ENCODE measurements around the gene ACOT11. TPM values are rescaled to one million over a fixed set of nuclear protein-coding genes. Genes with fewer than 3 reads are reported as not detected.

ACOT11 gene
- total and polyA plus RNA-seq, 10 of the 15 experiments (the other 5 are each of a cell fraction or from before 2014, with no cell fraction given) = 0.04 to 0.85 (median 0.39) TPM; not detected in 1

- TF ChIP-seq, protein P1, sequence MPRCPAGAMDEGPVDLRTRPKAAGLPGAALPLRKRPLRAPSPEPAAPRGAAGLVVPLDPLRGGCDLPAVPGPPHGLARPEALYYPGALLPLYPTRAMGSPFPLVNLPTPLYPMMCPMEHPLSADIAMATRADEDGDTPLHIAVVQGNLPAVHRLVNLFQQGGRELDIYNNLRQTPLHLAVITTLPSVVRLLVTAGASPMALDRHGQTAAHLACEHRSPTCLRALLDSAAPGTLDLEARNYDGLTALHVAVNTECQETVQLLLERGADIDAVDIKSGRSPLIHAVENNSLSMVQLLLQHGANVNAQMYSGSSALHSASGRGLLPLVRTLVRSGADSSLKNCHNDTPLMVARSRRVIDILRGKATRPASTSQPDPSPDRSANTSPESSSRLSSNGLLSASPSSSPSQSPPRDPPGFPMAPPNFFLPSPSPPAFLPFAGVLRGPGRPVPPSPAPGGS (IDR thresholded peaks at IDR 0.05; ENCODE audit: borderline replicate concordance, insufficient read depth, low read depth, low read length, poor library complexity, severe bottlenecking) = no peak
- TF ChIP-seq PML (IDR thresholded peaks at IDR 0.05; ENCODE audit: low read length) (no peak), HDAC6 (IDR thresholded peaks at IDR 0.05; ENCODE audit: unreplicated experiment) (no peak), ZNF384 (IDR thresholded peaks at IDR 0.05; ENCODE audit: borderline replicate concordance, low read depth, low read length) (no peak), GATAD2B (conservative IDR thresholded peaks at IDR 0.05; ENCODE audit: low read depth) (no peak), JUNB (IDR thresholded peaks at IDR 0.05) (no peak), HDGF (IDR thresholded peaks at IDR 0.05) (no peak), SREBF2 (IDR thresholded peaks at IDR 0.05; ENCODE audit: low read length) (no peak), HCFC1 (IDR thresholded peaks at IDR 0.05; ENCODE audit: low read length) (no peak), NR2C2 (IDR thresholded peaks at IDR 0.05; ENCODE audit: borderline replicate concordance, control insufficient read depth, insufficient read length, low read depth) (no peak), TARDBP (IDR thresholded peaks at IDR 0.05; ENCODE audit: borderline replicate concordance) (no peak), CTCF (IDR thresholded peaks at IDR 0.05 in 2 of 3, conservative IDR thresholded peaks at IDR 0.05 in 1 of 3; ENCODE audit: control insufficient read depth in 2 of 3, extremely low read depth in 1 of 3, insufficient read depth in 1 of 3, low read depth in 3 of 3, low read length in 3 of 3) (no peak), FOS (IDR thresholded peaks at IDR 0.05; ENCODE audit: borderline replicate concordance, extremely low read depth, insufficient read length) (no peak), BCL11A (IDR thresholded peaks at IDR 0.05; ENCODE audit: low read depth, low read length) (no peak), FOXM1 (IDR thresholded peaks at IDR 0.05; ENCODE audit: low read depth, low read length) (no peak)
- TF ChIP-seq, protein P2, sequence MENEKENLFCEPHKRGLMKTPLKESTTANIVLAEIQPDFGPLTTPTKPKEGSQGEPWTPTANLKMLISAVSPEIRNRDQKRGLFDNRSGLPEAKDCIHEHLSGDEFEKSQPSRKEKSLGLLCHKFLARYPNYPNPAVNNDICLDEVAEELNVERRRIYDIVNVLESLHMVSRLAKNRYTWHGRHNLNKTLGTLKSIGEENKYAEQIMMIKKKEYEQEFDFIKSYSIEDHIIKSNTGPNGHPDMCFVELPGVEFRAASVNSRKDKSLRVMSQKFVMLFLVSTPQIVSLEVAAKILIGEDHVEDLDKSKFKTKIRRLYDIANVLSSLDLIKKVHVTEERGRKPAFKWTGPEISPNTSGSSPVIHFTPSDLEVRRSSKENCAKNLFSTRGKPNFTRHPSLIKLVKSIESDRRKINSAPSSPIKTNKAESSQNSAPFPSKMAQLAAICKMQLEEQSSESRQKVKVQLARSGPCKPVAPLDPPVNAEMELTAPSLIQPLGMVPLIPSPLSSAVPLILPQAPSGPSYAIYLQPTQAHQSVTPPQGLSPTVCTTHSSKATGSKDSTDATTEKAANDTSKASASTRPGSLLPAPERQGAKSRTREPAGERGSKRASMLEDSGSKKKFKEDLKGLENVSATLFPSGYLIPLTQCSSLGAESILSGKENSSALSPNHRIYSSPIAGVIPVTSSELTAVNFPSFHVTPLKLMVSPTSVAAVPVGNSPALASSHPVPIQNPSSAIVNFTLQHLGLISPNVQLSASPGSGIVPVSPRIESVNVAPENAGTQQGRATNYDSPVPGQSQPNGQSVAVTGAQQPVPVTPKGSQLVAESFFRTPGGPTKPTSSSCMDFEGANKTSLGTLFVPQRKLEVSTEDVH (IDR thresholded peaks at IDR 0.05; ENCODE audit: low read depth, partially characterized antibody) = no peak
- Histone ChIP-seq H3K79me2 (ENCODE audit: control insufficient read depth, insufficient read depth, low read length) (no peaks in the 10 kb centered on the region), H3K4me2 (ENCODE audit: control insufficient read depth, insufficient read depth) (no peak overlapping the region), H3K36me3 (ENCODE audit: control insufficient read depth in 2 of 2, insufficient read depth in 2 of 2, low read length in 1 of 2) (no peaks in the 10 kb centered on the region), H3K4me1 (ENCODE audit: control insufficient read depth, insufficient read depth, low read length) (no peaks in the 10 kb centered on the region), H3K27me3 (replicated peaks in 1 of 2; ENCODE audit: control insufficient read depth in 2 of 2, insufficient read depth in 2 of 2, low read length in 1 of 2) (no peaks in the 10 kb centered on the region), H3K9me3 (replicated peaks; ENCODE audit: control insufficient read depth, insufficient read depth, low read length) (no peaks in the 10 kb centered on the region), H3K9ac (ENCODE audit: control insufficient read depth, insufficient read depth, low read length) (no peak overlapping the region), H4K20me1 (ENCODE audit: control insufficient read depth, insufficient read depth) (no peaks in the 10 kb centered on the region), H2AFZ (ENCODE audit: control insufficient read depth, low read depth, low read length) (no peak overlapping the region), H3K27ac (ENCODE audit: control insufficient read depth, insufficient read depth) (no peak overlapping the region), H3K4me3 (no peak overlapping the region)
- in situ Hi-C loops (cut with MboI) (no loop called here), intact Hi-C loops (cut with micrococcal nuclease; ENCODE audit: unreplicated experiment) (no loop called here)
- 44% methylated on average over 3 of the region's 3 CpGs for WGBS (ENCODE audit: insufficient coverage, insufficient replicate concordance, low lambda C conversion rate, missing lambda C conversion rate)
- no peak for FAIRE-seq
- RAD21 ChIA-PET (ENCODE audit: unreplicated experiment) = no interaction called here
- BruUV-seq (replicated peaks) = no TSS peak
- POLR2A ChIA-PET = no interaction called here
- CTCF ChIA-PET = no interaction called here
- DNase-seq (ENCODE audit: low read depth, low spot score) = no peak
- ATAC-seq = no peak
- SMC1A ChIA-PET (ENCODE audit: uncharacterized antibody, unreplicated experiment) = no interaction called here
Observed at GRCh38 chr1:54595956-54596498, 48.0 kb downstream of the ACOT11 start.
